SK-N-SH treated with all-trans-retinoic acid at 6 μM for 48 hours (cell line): ENCODE measurements around the gene ERGIC1.

Experiments
- ATAC-seq: fragments of 200-7000 bp; cut with Tn5 transposase; 3 replicates; pipeline ENCODE4 v1.9.1; 2020; ENCODE audit warnings: mild to moderate bottlenecking, moderate library complexity
- ARNTL ChIP-seq: fragments of 450-650 bp; formaldehyde crosslinking; IDR thresholded peaks from 2 replicates; pipeline ENCODE4 v1.5.0; 2020; ENCODE audit warnings: low read depth, mild to moderate bottlenecking, moderate library complexity, borderline replicate concordance
- GLIS3 ChIP-seq: fragments of 250-450 bp; sonication (Bioruptor Pico); IDR thresholded peaks from 2 replicates; pipeline ENCODE4 v1.5.0; 2020; ENCODE audit warnings: mild to moderate bottlenecking, moderate library complexity
- OSR1 ChIP-seq: fragments of 250-450 bp; sonication (Bioruptor Pico); IDR thresholded peaks from 2 replicates; pipeline ENCODE4 v1.8.0; 2022; ENCODE audit warnings: moderate library complexity, mild to moderate bottlenecking, inconsistent platforms
- PPARA ChIP-seq: fragments of 250-450 bp; sonication (Bioruptor Pico); IDR thresholded peaks from 2 replicates; pipeline ENCODE4 v1.5.0; 2020; ENCODE audit warnings: mild to moderate bottlenecking, borderline replicate concordance
- RARB ChIP-seq: fragments of 250-450 bp; sonication (Bioruptor Pico); IDR thresholded peaks from 2 replicates; pipeline ENCODE4 v1.8.0; 2021; ENCODE audit warnings: mild to moderate bottlenecking, moderate library complexity
- SNAI2 ChIP-seq: fragments of 250-450 bp; sonication (Bioruptor Pico); IDR thresholded peaks from 2 replicates; pipeline ENCODE4 v1.5.0; 2020; ENCODE audit warnings: mild to moderate bottlenecking, moderate library complexity
- TOX ChIP-seq: fragments of 250-450 bp; sonication (Bioruptor Pico); IDR thresholded peaks from 2 replicates; pipeline ENCODE4 v1.8.0; 2021; ENCODE audit warnings: mild to moderate bottlenecking, moderate library complexity, borderline replicate concordance
- ZC3H10 ChIP-seq: fragments of 250-450 bp; sonication (Bioruptor Pico); IDR thresholded peaks from 2 replicates; pipeline ENCODE4 v1.5.1; 2021; ENCODE audit warnings: mild to moderate bottlenecking, moderate library complexity
- ZFP3 ChIP-seq: fragments of 250-450 bp; sonication (Bioruptor Pico); IDR thresholded peaks from 2 replicates; pipeline ENCODE4 v1.5.0; 2020; ENCODE audit warnings: mild to moderate bottlenecking, moderate library complexity
- ZFP30 ChIP-seq: fragments of 450-650 bp; formaldehyde crosslinking; IDR thresholded peaks from 2 replicates; pipeline ENCODE4 v1.5.0; 2022; ENCODE audit warnings: mild to moderate bottlenecking, moderate library complexity
- ZNF565 ChIP-seq: fragments of 450-650 bp; formaldehyde crosslinking; conservative IDR thresholded peaks from 2 replicates; pipeline ENCODE4 v1.5.0; 2020; ENCODE audit warnings: low read depth, mild to moderate bottlenecking, moderate library complexity
- ZNF70 ChIP-seq: fragments of 450-650 bp; formaldehyde crosslinking; IDR thresholded peaks from 2 replicates; pipeline ENCODE4 v1.5.0; 2020; ENCODE audit warnings: mild to moderate bottlenecking, moderate library complexity
- ZNF8 ChIP-seq: fragments of 450-650 bp; formaldehyde crosslinking; IDR thresholded peaks from 2 replicates; pipeline ENCODE4 v1.5.0; 2020; ENCODE audit warnings: mild to moderate bottlenecking, moderate library complexity
- TF ChIP-seq, protein P1 (sequence below): fragments of 250-450 bp; sonication (Bioruptor Pico); IDR thresholded peaks from 2 replicates; pipeline ENCODE4 v1.8.0; 2020; ENCODE audit warnings: mild to moderate bottlenecking, moderate library complexity, borderline replicate concordance
- TF ChIP-seq, protein P2 (sequence below): fragments of 250-450 bp; sonication (Bioruptor Pico); IDR thresholded peaks from 2 replicates; pipeline ENCODE4 v1.5.1; 2021; ENCODE audit warnings: mild to moderate bottlenecking, moderate library complexity
- TF ChIP-seq, protein P3 (sequence below): fragments of 250-450 bp; sonication (Bioruptor Pico); IDR thresholded peaks from 2 replicates; pipeline ENCODE4 v1.8.0; 2021; ENCODE audit warnings: low read depth, mild to moderate bottlenecking, moderate library complexity, borderline replicate concordance
- TF ChIP-seq, protein P4 (sequence below): fragments of 250-450 bp; sonication (Bioruptor Pico); IDR thresholded peaks from 2 replicates; pipeline ENCODE4 v1.5.1; 2020; ENCODE audit warnings: low read depth, mild to moderate bottlenecking, moderate library complexity
- TF ChIP-seq, protein P5 (sequence below): fragments of 250-450 bp; sonication (Bioruptor Pico); IDR thresholded peaks from 2 replicates; pipeline ENCODE4 v1.5.0; 2020; ENCODE audit warnings: mild to moderate bottlenecking, moderate library complexity

ERGIC1 gene

DNA sequence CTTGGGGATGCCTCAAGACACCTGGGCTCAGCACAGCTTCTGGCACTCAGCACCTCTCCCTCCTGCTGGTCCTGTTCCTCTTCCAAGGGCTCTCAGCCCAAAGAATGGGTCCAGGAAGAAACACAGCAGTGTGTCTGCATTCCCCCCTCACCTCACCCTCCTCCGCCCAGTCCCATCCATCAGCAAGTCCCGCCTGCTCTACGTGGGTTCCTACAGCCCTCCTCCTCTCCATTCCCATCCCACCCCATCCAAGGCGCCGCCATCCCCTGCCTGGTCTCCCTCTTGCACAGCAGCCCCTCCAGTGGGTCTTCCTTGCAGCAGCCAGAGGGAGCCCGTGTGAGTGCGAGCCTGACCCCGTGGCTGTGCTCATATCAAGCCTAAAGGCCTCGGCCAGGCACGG is 72.8 kb downstream of the ERGIC1 start:
- ATAC-seq = no peak
- TF ChIP-seq, protein P1, sequence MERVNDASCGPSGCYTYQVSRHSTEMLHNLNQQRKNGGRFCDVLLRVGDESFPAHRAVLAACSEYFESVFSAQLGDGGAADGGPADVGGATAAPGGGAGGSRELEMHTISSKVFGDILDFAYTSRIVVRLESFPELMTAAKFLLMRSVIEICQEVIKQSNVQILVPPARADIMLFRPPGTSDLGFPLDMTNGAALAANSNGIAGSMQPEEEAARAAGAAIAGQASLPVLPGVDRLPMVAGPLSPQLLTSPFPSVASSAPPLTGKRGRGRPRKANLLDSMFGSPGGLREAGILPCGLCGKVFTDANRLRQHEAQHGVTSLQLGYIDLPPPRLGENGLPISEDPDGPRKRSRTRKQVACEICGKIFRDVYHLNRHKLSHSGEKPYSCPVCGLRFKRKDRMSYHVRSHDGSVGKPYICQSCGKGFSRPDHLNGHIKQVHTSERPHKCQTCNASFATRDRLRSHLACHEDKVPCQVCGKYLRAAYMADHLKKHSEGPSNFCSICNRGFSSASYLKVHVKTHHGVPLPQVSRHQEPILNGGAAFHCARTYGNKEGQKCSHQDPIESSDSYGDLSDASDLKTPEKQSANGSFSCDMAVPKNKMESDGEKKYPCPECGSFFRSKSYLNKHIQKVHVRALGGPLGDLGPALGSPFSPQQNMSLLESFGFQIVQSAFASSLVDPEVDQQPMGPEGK = no peak
- TF ChIP-seq ZNF8 (CRISPR knock-in tag) = no peak
- no peak for TF ChIP-seq SNAI2 (CRISPR knock-in tag)
- no peak for TF ChIP-seq OSR1 (CRISPR knock-in tag)
- TF ChIP-seq ZNF565 = no peak
- no peak for TF ChIP-seq ZFP30 (CRISPR knock-in tag)
- no peak for TF ChIP-seq ZFP3 (CRISPR knock-in tag)
- no peak for TF ChIP-seq ZNF70 (CRISPR knock-in tag)
- TF ChIP-seq, protein P2, sequence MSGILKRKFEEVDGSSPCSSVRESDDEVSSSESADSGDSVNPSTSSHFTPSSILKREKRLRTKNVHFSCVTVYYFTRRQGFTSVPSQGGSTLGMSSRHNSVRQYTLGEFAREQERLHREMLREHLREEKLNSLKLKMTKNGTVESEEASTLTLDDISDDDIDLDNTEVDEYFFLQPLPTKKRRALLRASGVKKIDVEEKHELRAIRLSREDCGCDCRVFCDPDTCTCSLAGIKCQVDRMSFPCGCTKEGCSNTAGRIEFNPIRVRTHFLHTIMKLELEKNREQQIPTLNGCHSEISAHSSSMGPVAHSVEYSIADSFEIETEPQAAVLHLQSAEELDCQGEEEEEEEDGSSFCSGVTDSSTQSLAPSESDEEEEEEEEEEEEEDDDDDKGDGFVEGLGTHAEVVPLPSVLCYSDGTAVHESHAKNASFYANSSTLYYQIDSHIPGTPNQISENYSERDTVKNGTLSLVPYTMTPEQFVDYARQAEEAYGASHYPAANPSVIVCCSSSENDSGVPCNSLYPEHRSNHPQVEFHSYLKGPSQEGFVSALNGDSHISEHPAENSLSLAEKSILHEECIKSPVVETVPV = no peak
- no peak for TF ChIP-seq GLIS3 (CRISPR knock-in tag)
- no peak for TF ChIP-seq RARB (CRISPR knock-in tag)
- TF ChIP-seq ARNTL (CRISPR knock-in tag) = no peak
- TF ChIP-seq, protein P3, sequence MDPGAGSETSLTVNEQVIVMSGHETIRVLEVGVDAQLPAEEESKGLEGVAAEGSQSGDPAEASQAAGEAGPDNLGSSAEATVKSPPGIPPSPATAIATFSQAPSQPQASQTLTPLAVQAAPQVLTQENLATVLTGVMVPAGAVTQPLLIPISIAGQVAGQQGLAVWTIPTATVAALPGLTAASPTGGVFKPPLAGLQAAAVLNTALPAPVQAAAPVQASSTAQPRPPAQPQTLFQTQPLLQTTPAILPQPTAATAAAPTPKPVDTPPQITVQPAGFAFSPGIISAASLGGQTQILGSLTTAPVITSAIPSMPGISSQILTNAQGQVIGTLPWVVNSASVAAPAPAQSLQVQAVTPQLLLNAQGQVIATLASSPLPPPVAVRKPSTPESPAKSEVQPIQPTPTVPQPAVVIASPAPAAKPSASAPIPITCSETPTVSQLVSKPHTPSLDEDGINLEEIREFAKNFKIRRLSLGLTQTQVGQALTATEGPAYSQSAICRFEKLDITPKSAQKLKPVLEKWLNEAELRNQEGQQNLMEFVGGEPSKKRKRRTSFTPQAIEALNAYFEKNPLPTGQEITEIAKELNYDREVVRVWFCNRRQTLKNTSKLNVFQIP = no peak

DNA sequence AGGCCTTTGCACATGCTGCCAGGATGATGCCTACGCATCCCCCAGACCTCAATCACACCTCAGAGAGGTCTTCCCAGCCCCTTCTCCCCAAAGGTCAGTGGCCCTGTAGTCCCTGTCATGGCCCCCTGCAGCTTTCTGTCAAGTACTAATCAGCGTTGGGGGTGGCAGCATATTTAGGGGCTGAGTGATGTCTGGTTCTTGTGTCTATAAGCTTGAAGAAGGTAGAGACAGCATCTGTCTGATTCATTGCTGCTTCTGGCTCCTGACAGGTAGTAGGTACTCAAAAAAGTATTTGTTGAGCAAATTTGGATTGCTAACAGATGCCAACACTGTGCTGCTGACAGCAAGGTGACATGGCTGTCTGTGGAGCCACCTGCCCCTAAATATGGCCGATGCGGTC is 73.6 kb downstream of the ERGIC1 start:
- TF ChIP-seq PPARA (CRISPR knock-in tag) (no peak), ZNF70 (CRISPR knock-in tag) (no peak), ZNF8 (CRISPR knock-in tag) (no peak), ZNF565 (no peak), ARNTL (CRISPR knock-in tag) (no peak), OSR1 (CRISPR knock-in tag) (no peak), TOX (CRISPR knock-in tag) (no peak), ZFP3 (CRISPR knock-in tag) (no peak), SNAI2 (CRISPR knock-in tag) (no peak), ZC3H10 (CRISPR knock-in tag) (no peak)
- TF ChIP-seq, protein P1 = no peak
- TF ChIP-seq, protein P2 = no peak
- TF ChIP-seq, protein P4, sequence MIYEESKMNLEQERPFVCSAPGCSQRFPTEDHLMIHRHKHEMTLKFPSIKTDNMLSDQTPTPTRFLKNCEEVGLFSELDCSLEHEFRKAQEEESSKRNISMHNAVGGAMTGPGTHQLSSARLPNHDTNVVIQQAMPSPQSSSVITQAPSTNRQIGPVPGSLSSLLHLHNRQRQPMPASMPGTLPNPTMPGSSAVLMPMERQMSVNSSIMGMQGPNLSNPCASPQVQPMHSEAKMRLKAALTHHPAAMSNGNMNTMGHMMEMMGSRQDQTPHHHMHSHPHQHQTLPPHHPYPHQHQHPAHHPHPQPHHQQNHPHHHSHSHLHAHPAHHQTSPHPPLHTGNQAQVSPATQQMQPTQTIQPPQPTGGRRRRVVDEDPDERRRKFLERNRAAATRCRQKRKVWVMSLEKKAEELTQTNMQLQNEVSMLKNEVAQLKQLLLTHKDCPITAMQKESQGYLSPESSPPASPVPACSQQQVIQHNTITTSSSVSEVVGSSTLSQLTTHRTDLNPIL (CRISPR knock-in tag) = no peak
- TF ChIP-seq, protein P5, sequence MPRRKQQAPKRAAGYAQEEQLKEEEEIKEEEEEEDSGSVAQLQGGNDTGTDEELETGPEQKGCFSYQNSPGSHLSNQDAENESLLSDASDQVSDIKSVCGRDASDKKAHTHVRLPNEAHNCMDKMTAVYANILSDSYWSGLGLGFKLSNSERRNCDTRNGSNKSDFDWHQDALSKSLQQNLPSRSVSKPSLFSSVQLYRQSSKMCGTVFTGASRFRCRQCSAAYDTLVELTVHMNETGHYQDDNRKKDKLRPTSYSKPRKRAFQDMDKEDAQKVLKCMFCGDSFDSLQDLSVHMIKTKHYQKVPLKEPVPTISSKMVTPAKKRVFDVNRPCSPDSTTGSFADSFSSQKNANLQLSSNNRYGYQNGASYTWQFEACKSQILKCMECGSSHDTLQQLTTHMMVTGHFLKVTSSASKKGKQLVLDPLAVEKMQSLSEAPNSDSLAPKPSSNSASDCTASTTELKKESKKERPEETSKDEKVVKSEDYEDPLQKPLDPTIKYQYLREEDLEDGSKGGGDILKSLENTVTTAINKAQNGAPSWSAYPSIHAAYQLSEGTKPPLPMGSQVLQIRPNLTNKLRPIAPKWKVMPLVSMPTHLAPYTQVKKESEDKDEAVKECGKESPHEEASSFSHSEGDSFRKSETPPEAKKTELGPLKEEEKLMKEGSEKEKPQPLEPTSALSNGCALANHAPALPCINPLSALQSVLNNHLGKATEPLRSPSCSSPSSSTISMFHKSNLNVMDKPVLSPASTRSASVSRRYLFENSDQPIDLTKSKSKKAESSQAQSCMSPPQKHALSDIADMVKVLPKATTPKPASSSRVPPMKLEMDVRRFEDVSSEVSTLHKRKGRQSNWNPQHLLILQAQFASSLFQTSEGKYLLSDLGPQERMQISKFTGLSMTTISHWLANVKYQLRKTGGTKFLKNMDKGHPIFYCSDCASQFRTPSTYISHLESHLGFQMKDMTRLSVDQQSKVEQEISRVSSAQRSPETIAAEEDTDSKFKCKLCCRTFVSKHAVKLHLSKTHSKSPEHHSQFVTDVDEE (CRISPR knock-in tag) = no peak
- TF ChIP-seq, protein P3 = no peak
- ATAC-seq = no peak
